Muscle of back (tissue), 11 donors: ENCODE measurements around the gene S1PR4. TPM values are rescaled to one million over a fixed set of nuclear protein-coding genes. Genes with fewer than 3 reads are reported as not detected.
"Not testable (repeated sequence)": the region's sequence is repeated elsewhere in the genome, so short reads cannot be mapped to it uniquely, and the experiment has no call there.

ENCODE experiments used
- DNase-seq, 3 donors: peaks; one replicate each; pipeline versions ENCODE4 v3.0.0 to v3.0.0-alpha.2; 2013
- polyA plus RNA-seq, 10 donors: library from polyadenylated mRNA; unstranded; fragments of 120-200 nt; gene quantifications; one replicate each; pipeline ENCODE4 v1.2.1, GENCODE V29; 2013; ENCODE audit not compliant: insufficient read length in 10 of 10

Gene S1PR4
- polyA plus RNA-seq, 10 donors = 0.24 to 3.6 (median 0.44) TPM

GRCh38 chr19:3151563-3152418, 26.8 kb upstream of the S1PR4 start:
- no peak for DNase-seq

- no peak for DNase-seq
Observed at GRCh38 chr19:3152419-3152780, 26.2 kb upstream of the S1PR4 start.

GRCh38 chr19:3153286-3154230, 25.0 kb upstream of the S1PR4 start:
- no peak for DNase-seq

- not testable (repeated sequence) for DNase-seq
Observed at GRCh38 chr19:3154447-3154846, 24.1 kb upstream of the S1PR4 start.

- peak in 1 of 3 donors; percentile 98 for DNase-seq
Observed at GRCh38 chr19:3154957-3155736, 23.4 kb upstream of the S1PR4 start.

- DNase-seq = no peak
Observed at GRCh38 chr19:3157096-3157845, 21.3 kb upstream of the S1PR4 start.

- no peak for DNase-seq
Observed at GRCh38 chr19:3159565-3159964, 19.0 kb upstream of the S1PR4 start.

- DNase-seq = no peak
Observed at GRCh38 chr19:3160219-3160618, 18.4 kb upstream of the S1PR4 start.

- no peak for DNase-seq
Observed at GRCh38 chr19:3161453-3161852, 17.1 kb upstream of the S1PR4 start.

GRCh38 chr19:3162418-3163229, 15.9 kb upstream of the S1PR4 start:
- DNase-seq = no peak

GRCh38 chr19:3163230-3163886, 15.2 kb upstream of the S1PR4 start:
- DNase-seq = peak; percentile 38 to 70 (median 61)

- DNase-seq = no peak
Observed at GRCh38 chr19:3163943-3164342, 14.6 kb upstream of the S1PR4 start.

- no peak for DNase-seq
Observed at GRCh38 chr19:3167533-3168272, 10.9 kb upstream of the S1PR4 start.

- peak in 1 of 3 donors; percentile 64 for DNase-seq
Observed at GRCh38 chr19:3171894-3172672, 6.5 kb upstream of the S1PR4 start.

GRCh38 chr19:3172673-3173000, 5.9 kb upstream of the S1PR4 start:
- not testable (repeated sequence) for DNase-seq

GRCh38 chr19:3175781-3176714, 2.5 kb upstream of the S1PR4 start:
- peak in 1 of 3 donors; percentile 26 for DNase-seq
